ENCODE results near the gene CDH4. TPM values are rescaled to one million over a fixed set of nuclear protein-coding genes. Genes with fewer than 3 reads are reported as not detected.

CDH4 gene
- total RNA-seq, 6 experiments from 2014 or later: 5.8 to 12.8 (median 10.9) TPM

GRCh38 chr20:61908057-61909026 is 656.3 kb downstream of the CDH4 start:
- Mint-ChIP-seq H3K36me3 (ENCODE audit: low read depth) (peaks cover 9% of the 10 kb centered on the region), H3K4me3 (no peak overlapping the region), H3K9me3 (peaks cover 9% of the 10 kb centered on the region), H3K4me1 (ENCODE audit: low read depth) (no peaks in the 10 kb centered on the region), H3K27me3 (ENCODE audit: insufficient read depth) (peaks cover 11% of the 10 kb centered on the region), H3K27ac (no peak overlapping the region)
- TF ChIP-seq CTCF (IDR thresholded peaks at IDR 0.05): no peak
- no peak for DNase-seq

GRCh38 chr20:61909028-61909427 is 657.0 kb downstream of the CDH4 start:
- H3K4me1 Mint-ChIP-seq (ENCODE audit: low read depth): no peaks in the 10 kb centered on the region
- TF ChIP-seq CTCF (IDR thresholded peaks at IDR 0.05): no peak
- no peak for DNase-seq
- no peak overlapping the region for H3K4me3 Mint-ChIP-seq
- peaks cover 9% of the 10 kb centered on the region for H3K9me3 Mint-ChIP-seq
- H3K27me3 Mint-ChIP-seq (ENCODE audit: insufficient read depth): peaks cover 11% of the 10 kb centered on the region
- H3K36me3 Mint-ChIP-seq (ENCODE audit: low read depth): peaks cover 9% of the 10 kb centered on the region
- no peak overlapping the region for H3K27ac Mint-ChIP-seq

GRCh38 chr20:61909821-61910220 is 657.8 kb downstream of the CDH4 start:
- H3K4me1 Mint-ChIP-seq (ENCODE audit: low read depth): no peaks in the 10 kb centered on the region
- TF ChIP-seq CTCF (IDR thresholded peaks at IDR 0.05): no peak
- no peak overlapping the region for H3K27ac Mint-ChIP-seq
- peaks cover 9% of the 10 kb centered on the region for H3K36me3 Mint-ChIP-seq (ENCODE audit: low read depth)
- no peak overlapping the region for H3K4me3 Mint-ChIP-seq
- peaks cover 9% of the 10 kb centered on the region for H3K9me3 Mint-ChIP-seq
- DNase-seq: no peak
- peaks cover 16% of the 10 kb centered on the region for H3K27me3 Mint-ChIP-seq (ENCODE audit: insufficient read depth)

- H3K4me3 Mint-ChIP-seq: no peak overlapping the region
- H3K27ac Mint-ChIP-seq: no peak overlapping the region
- H3K9me3 Mint-ChIP-seq: peaks cover 9% of the 10 kb centered on the region
- peaks cover 15% of the 10 kb centered on the region for H3K27me3 Mint-ChIP-seq (ENCODE audit: insufficient read depth)
- no peak for TF ChIP-seq CTCF (IDR thresholded peaks at IDR 0.05)
- DNase-seq: no peak
- peaks cover 9% of the 10 kb centered on the region for H3K36me3 Mint-ChIP-seq (ENCODE audit: low read depth)
- H3K4me1 Mint-ChIP-seq (ENCODE audit: low read depth): no peaks in the 10 kb centered on the region
Measured at GRCh38 chr20:61911824-61912223, 659.8 kb downstream of the CDH4 start.

- peaks cover 20% of the 10 kb centered on the region for H3K27me3 Mint-ChIP-seq (ENCODE audit: insufficient read depth)
- H3K36me3 Mint-ChIP-seq (ENCODE audit: low read depth): peaks cover 9% of the 10 kb centered on the region
- TF ChIP-seq CTCF (IDR thresholded peaks at IDR 0.05): no peak
Measured at GRCh38 chr20:61912665-61913422, 660.8 kb downstream of the CDH4 start.

More at GRCh38 chr20:61912665-61913422, 660.8 kb downstream of the CDH4 start:
- Mint-ChIP-seq H3K27ac (no peak overlapping the region), H3K4me3 (no peak overlapping the region), H3K9me3 (peaks cover 9% of the 10 kb centered on the region), H3K4me1 (ENCODE audit: low read depth) (no peaks in the 10 kb centered on the region)
- no peak for DNase-seq
